ENCODE results near the gene CSNK1G2. TPM values are rescaled to one million over a fixed set of nuclear protein-coding genes. Genes with fewer than 3 reads are reported as not detected.

Gene CSNK1G2
- total and polyA plus RNA-seq, 12 donors: 30.0 to 120 (median 73.6) TPM

DNA sequence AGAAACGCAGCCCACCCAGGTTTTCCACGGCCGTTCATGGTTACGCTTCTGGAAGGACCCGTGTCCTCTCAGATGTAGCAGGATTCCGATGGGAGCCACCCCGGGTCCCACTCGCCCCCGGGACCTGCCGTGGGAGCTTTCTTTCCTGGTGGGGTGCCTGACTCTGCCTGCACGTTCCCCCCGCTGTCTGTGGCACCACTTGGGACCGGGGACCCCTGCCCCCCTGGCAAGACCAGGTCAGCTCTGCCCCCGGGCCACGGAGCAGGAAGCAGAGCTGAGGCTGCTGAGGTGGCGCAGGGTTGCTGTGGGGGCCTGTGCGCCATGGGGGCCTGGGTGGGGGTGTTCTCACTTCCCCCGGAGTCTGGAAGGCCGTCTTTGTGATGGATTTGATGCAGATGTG, 12.1 kb downstream of the CSNK1G2 start:
- DNase-seq: no peak
- Histone ChIP-seq H3K4me1 (replicated peaks in 1 of 2) (peaks cover 4 to 9% of the 10 kb centered on the region in 2 donors), H3K36me3 (replicated peaks in 1 of 2) (no peaks in the 10 kb centered on the region), H3K27me3 (no peaks in the 10 kb centered on the region), H3K4me3 (no peak overlapping the region), H3K27ac (no peak overlapping the region), H3K9me3 (replicated peaks in 1 of 3) (no peaks in the 10 kb centered on the region)
- TF ChIP-seq, protein P1, sequence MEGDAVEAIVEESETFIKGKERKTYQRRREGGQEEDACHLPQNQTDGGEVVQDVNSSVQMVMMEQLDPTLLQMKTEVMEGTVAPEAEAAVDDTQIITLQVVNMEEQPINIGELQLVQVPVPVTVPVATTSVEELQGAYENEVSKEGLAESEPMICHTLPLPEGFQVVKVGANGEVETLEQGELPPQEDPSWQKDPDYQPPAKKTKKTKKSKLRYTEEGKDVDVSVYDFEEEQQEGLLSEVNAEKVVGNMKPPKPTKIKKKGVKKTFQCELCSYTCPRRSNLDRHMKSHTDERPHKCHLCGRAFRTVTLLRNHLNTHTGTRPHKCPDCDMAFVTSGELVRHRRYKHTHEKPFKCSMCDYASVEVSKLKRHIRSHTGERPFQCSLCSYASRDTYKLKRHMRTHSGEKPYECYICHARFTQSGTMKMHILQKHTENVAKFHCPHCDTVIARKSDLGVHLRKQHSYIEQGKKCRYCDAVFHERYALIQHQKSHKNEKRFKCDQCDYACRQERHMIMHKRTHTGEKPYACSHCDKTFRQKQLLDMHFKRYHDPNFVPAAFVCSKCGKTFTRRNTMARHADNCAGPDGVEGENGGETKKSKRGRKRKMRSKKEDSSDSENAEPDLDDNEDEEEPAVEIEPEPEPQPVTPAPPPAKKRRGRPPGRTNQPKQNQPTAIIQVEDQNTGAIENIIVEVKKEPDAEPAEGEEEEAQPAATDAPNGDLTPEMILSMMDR (IDR thresholded peaks at IDR 0.05): no peak
- no peak for TF ChIP-seq POLR2A (IDR thresholded peaks at IDR 0.05)
- intact Hi-C loops (cut with DNase I): loop anchor here in 1 of 2 donors (10.0 kb wide), 1 partner anchor 52 kb away; no protein-coding TSS in a partner anchor
- WGBS, 4 donors: 85 to 93% (median 90%) methylated on average over 11 to 19 of the region's 19 CpGs

DNA sequence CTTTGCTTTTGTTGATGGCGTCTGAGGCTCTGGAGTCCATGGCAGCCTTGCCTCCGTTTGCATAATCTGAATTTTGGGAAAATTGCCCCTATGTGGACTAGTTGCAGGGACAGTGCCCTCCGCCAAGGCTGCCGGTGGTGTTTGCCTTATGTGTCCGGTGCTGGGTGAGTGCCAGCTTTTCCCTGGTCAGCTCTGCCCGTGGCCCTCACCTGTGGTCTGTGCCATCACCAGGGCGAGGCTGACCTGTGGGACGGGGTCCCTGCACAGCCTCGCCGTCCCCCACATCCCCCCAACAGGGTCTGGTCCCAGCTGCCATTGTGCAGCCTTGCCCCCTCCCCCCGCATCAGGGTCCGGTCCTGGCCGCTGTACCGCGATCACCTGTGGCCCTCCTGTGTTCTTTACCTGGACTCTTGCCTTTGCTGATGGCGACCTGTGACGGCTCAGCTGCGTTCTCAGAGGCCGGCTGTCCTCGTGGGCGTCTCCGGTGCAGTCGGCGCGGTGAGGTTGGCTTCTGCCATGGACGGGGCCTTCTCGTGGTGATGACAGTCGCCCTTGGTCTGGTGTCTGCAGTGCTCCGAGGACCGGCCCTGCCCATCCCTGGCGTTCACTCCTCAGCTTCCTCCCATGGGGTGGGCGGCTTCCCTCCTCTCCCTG, 12.6 kb downstream of the CSNK1G2 start:
- Histone ChIP-seq H3K4me3 (no peak overlapping the region), H3K4me1 (replicated peaks in 1 of 2) (peaks cover 4 to 9% of the 10 kb centered on the region in 2 donors), H3K27me3 (no peaks in the 10 kb centered on the region), H3K27ac (no peak overlapping the region), H3K9me3 (replicated peaks in 1 of 3) (no peaks in the 10 kb centered on the region), H3K36me3 (replicated peaks in 1 of 2) (no peaks in the 10 kb centered on the region)
- TF ChIP-seq, protein P1 (IDR thresholded peaks at IDR 0.05): no peak
- no peak for TF ChIP-seq POLR2A (IDR thresholded peaks at IDR 0.05)
- WGBS, 4 donors: 89 to 97% (median 91%) methylated on average over 20 to 32 of the region's 32 CpGs
- intact Hi-C loops (cut with DNase I): loop anchor here in 1 of 2 donors (10.0 kb wide), 1 partner anchor 51 kb away; no protein-coding TSS in a partner anchor
- DNase-seq: no peak

DNA sequence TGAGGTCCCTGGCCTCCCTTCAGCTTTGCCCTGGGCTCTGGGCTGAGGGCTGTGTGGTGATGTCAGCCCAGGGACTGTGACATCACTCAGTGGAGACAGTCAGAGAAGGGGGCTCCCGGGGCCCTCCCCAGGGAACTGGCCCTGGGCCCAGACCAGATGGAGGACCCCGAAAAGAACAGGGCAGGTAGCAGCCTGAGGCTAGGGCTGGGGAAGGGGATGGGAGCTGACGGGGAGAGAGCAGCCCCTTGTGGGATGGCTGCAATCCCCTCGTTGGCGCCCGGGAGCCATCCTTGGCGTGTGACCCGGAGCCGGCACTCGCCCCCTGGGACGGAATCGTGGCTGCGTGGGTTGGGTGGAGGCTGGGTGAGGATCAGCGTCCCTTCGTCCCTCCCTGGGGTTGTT, 13.6 kb downstream of the CSNK1G2 start:
- Histone ChIP-seq H3K4me1 (replicated peaks in 1 of 2) (peaks cover 4 to 9% of the 10 kb centered on the region in 2 donors), H3K27ac (no peak overlapping the region), H3K36me3 (replicated peaks in 1 of 2) (no peaks in the 10 kb centered on the region), H3K9me3 (replicated peaks in 1 of 3) (no peaks in the 10 kb centered on the region), H3K4me3 (no peak overlapping the region), H3K27me3 (no peaks in the 10 kb centered on the region)
- TF ChIP-seq POLR2A (IDR thresholded peaks at IDR 0.05): no peak
- TF ChIP-seq, protein P1 (IDR thresholded peaks at IDR 0.05): no peak
- intact Hi-C loops (cut with DNase I): loop anchor here in 1 of 2 donors (10.0 kb wide), 1 partner anchor 50 kb away; no protein-coding TSS in a partner anchor
- WGBS, 4 donors: 88 to 94% (median 91%) methylated on average over 11 to 15 of the region's 15 CpGs
- no peak for DNase-seq

DNA sequence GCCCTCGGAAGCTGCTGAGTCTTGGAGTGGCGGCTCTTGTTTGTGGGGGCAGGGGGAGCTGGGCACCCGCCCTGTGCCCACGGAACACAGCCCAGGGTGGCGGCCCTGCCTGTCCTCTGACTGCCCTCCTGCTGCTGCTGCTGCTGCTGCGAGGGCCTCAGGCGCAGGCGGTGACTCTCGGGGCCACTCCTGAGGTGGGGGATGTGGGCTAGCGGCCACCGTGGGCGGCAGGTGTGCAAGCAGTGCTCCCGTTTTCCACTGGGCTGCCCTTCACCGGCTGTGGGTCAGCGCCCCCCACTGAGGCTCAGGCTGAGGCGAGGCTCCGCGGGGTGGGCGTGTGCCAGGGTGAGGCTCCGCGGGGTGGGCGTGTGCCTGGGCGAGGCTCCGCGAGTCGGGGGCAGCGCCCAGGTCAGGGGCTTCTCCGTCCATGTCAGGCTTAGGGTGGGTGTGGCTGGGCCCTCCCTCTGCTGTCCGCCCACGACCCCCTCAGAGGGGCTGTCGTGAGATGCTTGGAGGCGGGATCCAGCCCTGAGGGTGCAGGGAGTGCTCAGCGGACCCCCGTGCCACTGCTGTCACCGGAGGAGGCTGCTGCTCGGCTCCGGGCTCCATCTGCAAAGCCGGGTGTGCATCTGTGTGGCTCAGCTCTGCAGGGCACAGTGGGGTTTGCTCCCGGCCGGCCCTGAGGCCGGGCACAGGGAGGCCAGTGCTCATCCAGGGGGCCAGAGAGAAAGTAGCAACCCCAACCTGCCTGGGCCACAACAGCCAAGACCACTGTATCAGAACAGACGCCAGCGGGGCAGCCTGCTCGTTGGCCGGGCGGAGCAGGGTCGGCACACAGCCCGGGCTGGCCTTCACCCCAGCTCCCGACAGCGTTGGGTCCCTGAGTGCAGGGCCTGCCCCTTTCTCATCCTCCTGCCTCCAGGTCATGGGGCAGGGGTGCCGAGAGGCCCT, 14.5 kb downstream of the CSNK1G2 start:
- Histone ChIP-seq H3K9me3 (replicated peaks in 1 of 3) (no peaks in the 10 kb centered on the region), H3K4me1 (replicated peaks in 1 of 2) (peaks cover 4 to 9% of the 10 kb centered on the region in 2 donors), H3K27me3 (no peaks in the 10 kb centered on the region), H3K27ac (no peak overlapping the region), H3K36me3 (replicated peaks in 1 of 2) (no peaks in the 10 kb centered on the region), H3K4me3 (no peak overlapping the region)
- TF ChIP-seq, protein P1 (IDR thresholded peaks at IDR 0.05): no peak
- no peak for TF ChIP-seq POLR2A (IDR thresholded peaks at IDR 0.05)
- intact Hi-C loops (cut with DNase I): loop anchor here in 1 of 2 donors (10.0 kb wide), 1 partner anchor 49 kb away; no protein-coding TSS in a partner anchor
- WGBS, 4 donors: 69 to 79% (median 78%) methylated on average over 13 to 51 of the region's 51 CpGs
- peak in 1 of 7 donors; percentile 48 for DNase-seq
